ENCODE data around the gene FBXW8. TPM values are rescaled to one million over a fixed set of nuclear protein-coding genes. Genes with fewer than 3 reads are reported as not detected.

The FBXW8 gene
- total and polyA plus RNA-seq, 2 donors (not counting 3 experiments of a cell fraction or from before 2014, with no cell fraction given): 15.4 TPM

DNA sequence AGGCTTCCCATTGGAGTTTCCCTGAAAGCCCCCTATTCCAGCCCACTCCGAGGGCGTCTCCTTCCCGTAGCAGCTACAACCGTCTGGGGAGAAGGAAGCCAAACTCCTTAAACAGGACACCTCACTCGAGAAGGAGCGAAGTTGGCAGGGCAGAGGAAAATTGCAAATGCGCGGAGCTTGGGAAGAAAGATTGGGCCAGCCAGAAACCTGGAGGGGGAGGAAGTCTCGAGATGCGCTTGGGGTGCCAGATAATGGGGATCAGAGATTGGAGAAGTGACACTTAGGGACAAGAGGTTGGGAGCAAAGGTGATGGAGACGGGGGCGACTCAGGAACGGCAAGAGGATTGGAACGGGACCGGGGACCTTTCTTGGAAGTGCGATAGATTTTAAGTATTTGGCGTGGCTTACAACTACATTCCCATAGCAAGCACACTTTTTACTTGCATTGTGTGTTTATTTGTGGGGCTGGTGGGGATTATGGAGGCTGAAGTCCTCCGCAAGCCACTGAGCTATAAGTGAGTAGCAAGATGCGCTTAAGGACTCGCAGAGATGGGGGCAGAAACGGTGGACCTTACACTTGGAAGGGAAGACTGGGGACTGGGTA lies 30.4 kb upstream of the FBXW8 start:
- no peak overlapping the region for H3K4me3 ChIP-seq (replicated peaks in 1 of 3; ENCODE audit: insufficient read depth in 1 of 3, low read depth in 1 of 3, low read length in 3 of 3)
- no peaks in the 10 kb centered on the region for H3K79me2 ChIP-seq (ENCODE audit: control insufficient read depth, insufficient read depth, low read length)
- H3K9me3 ChIP-seq (replicated peaks; ENCODE audit: control insufficient read depth, insufficient read depth, low read length): no peaks in the 10 kb centered on the region
- no peak overlapping the region for H3K27ac ChIP-seq (ENCODE audit: insufficient read depth, low read depth, low read length)
- peaks cover 59 to 74% of the 10 kb centered on the region in 2 experiments for H3K27me3 ChIP-seq (ENCODE audit: control insufficient read depth in 2 of 2, insufficient read depth in 2 of 2, low read length in 2 of 2)
- peak; percentile 33 for DNase-seq (ENCODE audit: low read depth, low spot score)
- no peaks in the 10 kb centered on the region for H3K36me3 ChIP-seq (ENCODE audit: control insufficient read depth in 2 of 2, extremely low read depth in 1 of 2, insufficient read depth in 2 of 2, low read length in 2 of 2)
- no TSS peak for BruUV-seq (replicated peaks)
- ChIA-PET CTCF (interaction anchor here (0.7 to 3.9 kb wide), 4 partner anchors 9 to 177 kb away, joined by 3 to 61 read pairs (median 4); no protein-coding TSS in a partner anchor), POLR2A (no interaction called here)
- H3K9ac ChIP-seq (replicated peaks; ENCODE audit: extremely low read depth, insufficient read depth, low read length): no peak overlapping the region
- H2AFZ ChIP-seq (ENCODE audit: low read depth, low read length): no peak overlapping the region
- no peaks in the 10 kb centered on the region for H4K20me1 ChIP-seq (replicated peaks; ENCODE audit: control insufficient read depth, extremely low read depth, insufficient read depth, low read length)
- H3K4me2 ChIP-seq (ENCODE audit: insufficient read depth, low read length): no peak overlapping the region
- TF ChIP-seq EZH2 (IDR thresholded peaks at IDR 0.05; ENCODE audit: borderline replicate concordance, low read depth, low read length, severe bottlenecking) (no peak), CTCF (IDR thresholded peaks at IDR 0.05; ENCODE audit: extremely low read depth in 1 of 2, insufficient read depth in 1 of 2, low read depth in 1 of 2, low read length in 2 of 2) (no peak), POLR2AphosphoS5 (IDR thresholded peaks at IDR 0.05; ENCODE audit: insufficient read depth, low read depth, low read length) (no peak), FOS (IDR thresholded peaks at IDR 0.05; ENCODE audit: borderline replicate concordance, insufficient read depth, low read length) (no peak), GATA2 (IDR thresholded peaks at IDR 0.05; ENCODE audit: insufficient read depth, insufficient read length, low read depth, low read length) (no peak)
- intact Hi-C loops (cut with micrococcal nuclease) (loop anchor here (5.0 kb wide), 1 partner anchor 108 kb away; no protein-coding TSS in a partner anchor), dilution Hi-C loops (cut with MboI; ENCODE audit: extremely low pct_ligation_motif_present, low sequenced_read_pairs) (no loop called here)
- FAIRE-seq: no peak
- H3K4me1 ChIP-seq (ENCODE audit: control insufficient read depth, extremely low read depth, insufficient read depth, low read length): no peaks in the 10 kb centered on the region
- H3K9me1 ChIP-seq (replicated peaks; ENCODE audit: control insufficient read depth, extremely low read depth, insufficient read depth, low read length): no peaks in the 10 kb centered on the region

Data from endothelial cell of umbilical vein (primary cell).